NCI-H774 (cell line): ENCODE data around the gene CNTD1.
"Not testable (repeated sequence)": the region's sequence is repeated elsewhere in the genome, so short reads cannot be mapped to it uniquely, and the experiment has no call there.

Experiments used
- DNase-seq: peaks from one replicate; lab custom pipeline; 2025; lab: John Stamatoyannopoulos, UW

The CNTD1 gene

DNA sequence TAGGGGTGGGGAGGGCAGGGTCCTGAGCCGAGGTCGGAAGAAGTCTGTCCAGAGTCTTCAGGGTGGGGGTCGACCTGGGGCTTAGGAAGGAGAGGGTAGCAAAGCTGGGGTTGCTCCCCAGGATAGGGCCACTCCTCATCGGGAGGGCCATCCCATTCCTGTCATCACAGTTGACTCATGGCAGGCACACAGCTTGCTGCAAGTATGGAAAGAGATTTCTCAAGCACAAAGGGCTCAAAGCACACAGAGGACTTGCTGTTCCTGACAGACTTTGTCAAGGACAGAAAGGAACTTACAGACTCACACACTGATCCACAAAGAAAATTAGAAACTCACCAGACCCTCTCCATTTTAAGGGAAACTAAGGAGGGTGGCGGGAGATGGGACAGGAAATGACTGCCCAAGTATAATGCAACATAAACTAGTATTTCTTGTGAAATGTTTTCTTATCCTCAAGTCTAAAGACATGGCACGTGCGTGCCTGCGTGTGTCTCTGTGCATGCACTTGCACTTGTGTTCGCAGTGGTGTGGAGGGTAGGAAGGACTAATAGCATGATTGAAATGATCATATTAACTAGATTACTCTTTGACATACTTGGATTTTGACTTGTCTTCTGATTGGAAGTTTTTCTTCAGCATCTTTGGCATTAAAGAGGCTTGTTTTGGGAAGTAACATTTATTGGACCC is 48.1 kb downstream of the CNTD1 start:
- no peak for DNase-seq

DNA sequence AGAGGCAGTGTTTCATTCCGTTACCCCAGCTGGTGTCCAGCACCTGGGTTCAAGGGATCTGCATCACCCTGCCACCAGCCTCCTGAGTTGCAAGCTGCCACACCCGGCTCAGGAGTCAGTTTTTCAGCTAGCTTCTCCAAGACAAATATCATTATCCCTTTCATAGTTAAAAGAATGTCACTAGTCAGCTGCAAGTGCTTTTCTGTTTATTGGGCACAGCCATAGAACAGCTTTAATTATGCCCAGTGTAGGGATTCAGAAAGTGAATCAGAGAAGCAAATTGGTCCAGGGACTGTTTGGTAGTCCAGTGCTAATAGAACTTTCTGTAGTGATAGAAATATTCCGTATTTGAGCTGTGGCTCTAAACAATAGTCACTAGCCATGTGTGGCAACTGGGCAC is 49.4 kb downstream of the CNTD1 start:
- peak; percentile 31 for DNase-seq

DNA sequence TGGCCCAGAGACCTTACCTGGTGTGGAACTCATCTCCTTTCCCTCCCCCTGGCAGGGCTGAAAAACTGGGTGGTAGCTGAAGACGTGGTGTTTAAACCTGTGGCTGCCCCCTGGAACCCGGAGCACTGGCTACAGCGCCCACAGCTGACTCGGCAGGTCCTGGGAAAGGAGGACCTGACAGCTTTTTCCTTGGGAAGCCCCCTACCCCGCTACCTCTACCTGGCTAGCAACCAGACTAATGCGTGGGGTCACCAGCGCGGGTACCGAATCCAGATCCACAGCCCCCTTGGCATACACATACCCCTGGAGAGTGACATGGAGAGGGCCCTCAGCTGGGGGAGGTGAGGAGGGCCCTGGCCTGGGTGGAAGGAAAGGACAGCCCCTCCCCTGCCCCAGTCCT is 50.4 kb downstream of the CNTD1 start:
- DNase-seq: no peak

DNA sequence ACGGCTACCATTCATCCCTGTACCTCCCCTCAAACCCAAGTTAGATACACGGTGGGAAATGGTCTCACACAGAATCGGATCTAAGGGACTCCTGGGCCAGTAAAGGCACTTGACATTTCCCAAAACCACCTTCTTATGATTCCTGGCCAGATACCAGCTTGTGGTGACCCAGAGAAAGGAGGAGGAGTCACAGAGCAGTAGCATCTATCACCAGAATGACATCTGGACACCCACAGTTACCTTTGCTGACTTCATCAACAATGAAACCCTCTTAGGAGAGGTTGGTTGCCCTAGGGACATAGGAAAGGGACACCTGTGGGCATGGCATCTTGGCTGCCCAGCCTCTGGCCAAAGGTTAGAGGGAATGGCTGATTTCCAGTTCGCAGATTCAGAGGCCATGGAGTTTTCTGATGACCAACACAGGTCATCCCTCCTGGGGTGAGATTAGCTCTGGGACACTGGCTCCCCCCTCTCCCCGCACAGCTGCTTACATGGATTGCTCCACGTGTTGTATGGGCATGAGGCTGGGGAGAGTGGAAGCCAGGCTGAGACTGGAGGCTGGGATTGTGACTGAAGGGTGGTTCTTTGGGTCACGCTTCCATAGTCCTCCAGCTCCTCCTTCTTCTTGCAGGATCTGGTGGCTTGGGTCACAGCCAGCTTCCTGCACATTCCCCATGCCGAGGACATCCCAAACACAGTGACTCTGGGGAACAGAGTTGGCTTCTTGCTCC is 51.0 kb downstream of the CNTD1 start:
- no peak for DNase-seq

DNA sequence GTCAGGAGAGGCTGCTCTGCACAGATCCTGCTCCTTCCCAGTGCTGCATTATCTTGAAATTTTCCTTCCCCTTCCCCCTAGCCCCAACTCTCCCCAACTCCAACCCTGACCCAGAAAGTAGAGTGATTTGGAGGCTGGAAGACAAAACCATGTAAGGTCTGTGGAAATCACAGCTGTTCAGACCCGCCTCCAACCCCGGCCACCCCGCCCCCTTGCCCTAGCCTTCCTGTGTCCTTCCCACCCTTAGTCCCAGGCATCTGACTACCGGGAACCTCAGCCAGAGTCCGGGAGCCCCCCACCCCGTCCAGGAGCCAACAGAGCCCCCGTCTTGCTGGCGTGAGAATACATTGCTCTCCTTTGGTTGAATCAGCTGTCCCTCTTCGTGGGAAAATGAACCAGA is 52.3 kb downstream of the CNTD1 start, which contains the start of gene AOC3:
Gene AOC3 (plus strand): TSS at position 246 of the 400 bp plus-strand sequence. CDS start 145 bp downstream, at position 391.
- no peak for DNase-seq

DNA sequence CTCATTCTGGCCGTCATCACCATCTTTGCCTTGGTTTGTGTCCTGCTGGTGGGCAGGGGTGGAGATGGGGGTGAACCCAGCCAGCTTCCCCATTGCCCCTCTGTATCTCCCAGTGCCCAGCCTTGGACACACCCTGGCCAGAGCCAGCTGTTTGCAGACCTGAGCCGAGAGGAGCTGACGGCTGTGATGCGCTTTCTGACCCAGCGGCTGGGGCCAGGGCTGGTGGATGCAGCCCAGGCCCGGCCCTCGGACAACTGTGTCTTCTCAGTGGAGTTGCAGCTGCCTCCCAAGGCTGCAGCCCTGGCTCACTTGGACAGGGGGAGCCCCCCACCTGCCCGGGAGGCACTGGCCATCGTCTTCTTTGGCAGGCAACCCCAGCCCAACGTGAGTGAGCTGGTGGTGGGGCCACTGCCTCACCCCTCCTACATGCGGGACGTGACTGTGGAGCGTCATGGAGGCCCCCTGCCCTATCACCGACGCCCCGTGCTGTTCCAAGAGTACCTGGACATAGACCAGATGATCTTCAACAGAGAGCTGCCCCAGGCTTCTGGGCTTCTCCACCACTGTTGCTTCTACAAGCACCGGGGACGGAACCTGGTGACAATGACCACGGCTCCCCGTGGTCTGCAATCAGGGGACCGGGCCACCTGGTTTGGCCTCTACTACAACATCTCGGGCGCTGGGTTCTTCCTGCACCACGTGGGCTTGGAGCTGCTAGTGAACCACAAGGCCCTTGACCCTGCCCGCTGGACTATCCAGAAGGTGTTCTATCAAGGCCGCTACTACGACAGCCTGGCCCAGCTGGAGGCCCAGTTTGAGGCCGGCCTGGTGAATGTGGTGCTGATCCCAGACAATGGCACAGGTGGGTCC is 52.9 kb downstream of the CNTD1 start:
- DNase-seq: not testable (repeated sequence)

DNA sequence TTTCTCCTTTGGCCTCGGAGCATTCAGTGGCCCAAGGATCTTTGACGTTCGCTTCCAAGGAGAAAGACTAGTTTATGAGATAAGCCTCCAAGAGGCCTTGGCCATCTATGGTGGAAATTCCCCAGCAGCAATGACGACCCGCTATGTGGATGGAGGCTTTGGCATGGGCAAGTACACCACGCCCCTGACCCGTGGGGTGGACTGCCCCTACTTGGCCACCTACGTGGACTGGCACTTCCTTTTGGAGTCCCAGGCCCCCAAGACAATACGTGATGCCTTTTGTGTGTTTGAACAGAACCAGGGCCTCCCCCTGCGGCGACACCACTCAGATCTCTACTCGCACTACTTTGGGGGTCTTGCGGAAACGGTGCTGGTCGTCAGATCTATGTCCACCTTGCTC is 53.7 kb downstream of the CNTD1 start:
- DNase-seq: no peak

DNA sequence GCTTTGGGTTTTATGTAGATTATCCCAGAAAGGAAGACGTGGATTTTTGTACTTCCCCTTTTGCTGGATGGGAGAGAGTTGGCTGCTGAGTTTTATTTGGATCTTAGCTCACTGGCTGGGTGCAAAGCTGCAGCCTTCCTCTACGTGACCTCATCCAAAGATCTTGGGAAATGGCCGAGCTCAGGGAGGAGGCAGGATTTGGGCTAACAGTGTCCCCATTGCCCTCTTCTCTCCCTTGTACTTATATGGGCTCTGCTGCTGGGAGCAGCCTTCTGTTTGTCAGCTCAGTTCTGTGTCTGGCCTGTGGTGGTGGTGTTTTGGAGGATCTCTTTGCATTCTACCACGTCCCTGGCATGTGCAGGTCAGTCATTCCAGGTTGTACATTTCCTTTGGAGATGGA is 54.3 kb downstream of the CNTD1 start:
- DNase-seq: no peak

DNA sequence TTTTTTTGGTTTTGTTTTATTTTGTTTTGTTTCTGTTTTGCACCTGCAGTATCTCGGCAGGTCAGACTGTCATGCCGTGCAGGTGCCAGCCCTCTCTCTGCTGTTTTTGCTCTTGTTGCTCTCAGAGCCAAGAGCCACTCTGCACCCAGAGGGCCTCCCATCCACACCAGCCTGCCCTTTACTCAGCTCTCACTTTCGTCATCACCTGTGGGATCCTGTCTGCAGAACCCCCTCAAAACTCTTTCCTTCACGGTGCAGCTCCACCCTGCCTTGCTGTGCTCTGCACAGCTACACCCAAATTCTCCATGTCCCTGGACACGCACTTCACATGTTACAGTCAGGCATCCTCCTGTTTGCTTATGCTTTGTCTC is 54.9 kb downstream of the CNTD1 start:
- no peak for DNase-seq

DNA sequence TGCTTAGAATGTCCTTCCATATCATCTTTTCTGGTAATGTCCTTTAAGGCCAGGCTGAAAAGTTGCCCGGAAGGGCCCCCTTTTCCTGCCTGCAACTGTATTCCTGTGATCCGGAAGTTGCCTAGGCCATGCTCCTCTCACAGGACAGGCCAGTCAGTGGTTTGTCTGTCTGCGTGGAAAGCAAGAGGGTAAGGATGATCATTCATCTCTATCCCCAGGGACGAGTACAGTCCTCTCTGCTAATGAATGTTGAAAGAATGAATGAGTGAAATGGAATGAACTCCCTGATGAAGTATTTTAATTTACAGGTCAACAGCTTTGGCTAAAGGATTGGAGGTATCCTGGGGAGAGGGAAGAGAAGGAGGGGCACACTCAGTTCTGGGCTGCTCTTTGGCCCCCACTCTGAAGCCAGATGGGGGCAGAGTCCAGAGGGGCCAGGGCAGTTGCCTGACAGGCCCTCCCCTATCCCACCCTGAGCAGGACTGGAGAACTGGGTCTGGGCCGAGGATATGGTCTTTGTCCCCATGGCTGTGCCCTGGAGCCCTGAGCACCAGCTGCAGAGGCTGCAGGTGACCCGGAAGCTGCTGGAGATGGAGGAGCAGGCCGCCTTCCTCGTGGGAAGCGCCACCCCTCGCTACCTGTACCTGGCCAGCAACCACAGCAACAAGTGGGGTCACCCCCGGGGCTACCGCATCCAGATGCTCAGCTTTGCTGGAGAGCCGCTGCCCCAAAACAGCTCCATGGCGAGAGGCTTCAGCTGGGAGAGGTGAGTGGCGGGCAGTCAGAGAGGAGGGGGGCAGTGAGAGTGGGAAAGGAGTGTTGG is 55.5 kb downstream of the CNTD1 start:
- DNase-seq: no peak

DNA sequence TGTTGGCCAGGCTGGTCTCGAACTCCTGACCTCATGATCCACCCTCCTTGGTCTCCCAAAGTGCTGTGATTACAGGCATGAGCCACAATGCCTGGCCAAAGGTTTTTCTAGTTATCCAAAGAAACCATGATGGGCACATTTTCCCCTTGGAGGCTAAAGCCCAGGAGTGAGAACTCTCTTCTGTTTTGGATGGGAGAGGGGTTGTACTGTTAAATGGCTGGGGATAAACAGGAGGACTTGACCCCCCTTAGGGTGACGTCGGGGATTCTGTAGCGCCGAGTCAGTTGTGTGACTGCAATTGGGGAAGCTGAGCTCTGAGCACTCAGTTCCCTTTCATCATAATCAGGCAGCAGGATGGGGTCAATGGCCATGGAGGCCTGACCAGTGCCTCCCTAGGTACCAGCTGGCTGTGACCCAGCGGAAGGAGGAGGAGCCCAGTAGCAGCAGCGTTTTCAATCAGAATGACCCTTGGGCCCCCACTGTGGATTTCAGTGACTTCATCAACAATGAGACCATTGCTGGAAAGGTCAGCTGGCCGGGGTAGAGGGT is 56.5 kb downstream of the CNTD1 start:
- no peak for DNase-seq

DNA sequence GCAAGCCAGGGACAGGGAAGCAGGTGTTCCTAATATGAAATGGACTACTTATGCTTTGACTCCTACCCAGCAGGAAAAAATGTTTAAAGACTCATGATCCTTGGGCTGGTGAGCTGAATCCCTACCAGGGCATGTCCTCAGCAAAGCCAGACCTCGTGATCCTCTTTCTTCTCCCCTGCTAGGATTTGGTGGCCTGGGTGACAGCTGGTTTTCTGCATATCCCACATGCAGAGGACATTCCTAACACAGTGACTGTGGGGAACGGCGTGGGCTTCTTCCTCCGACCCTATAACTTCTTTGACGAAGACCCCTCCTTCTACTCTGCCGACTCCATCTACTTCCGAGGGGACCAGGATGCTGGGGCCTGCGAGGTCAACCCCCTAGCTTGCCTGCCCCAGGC is 57.4 kb downstream of the CNTD1 start:
- not testable (repeated sequence) for DNase-seq

DNA sequence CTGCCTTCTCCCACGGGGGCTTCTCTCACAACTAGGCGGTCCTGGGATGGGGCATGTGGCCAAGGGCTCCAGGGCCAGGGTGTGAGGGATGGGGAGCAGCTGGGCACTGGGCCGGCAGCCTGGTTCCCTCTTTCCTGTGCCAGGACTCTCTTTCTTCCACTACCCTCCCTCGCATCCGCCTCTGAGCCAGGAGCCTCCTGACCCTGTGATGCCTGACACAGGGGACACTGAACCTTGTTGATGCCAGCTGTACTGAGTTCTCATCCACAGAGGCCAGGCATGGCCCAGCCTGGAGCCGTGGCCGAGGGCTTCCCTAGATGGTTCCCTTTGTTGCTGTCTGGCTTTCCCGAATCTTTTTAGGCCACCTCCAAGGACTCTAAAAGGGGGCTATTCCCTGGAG is 57.9 kb downstream of the CNTD1 start:
- not testable (repeated sequence) for DNase-seq

DNA sequence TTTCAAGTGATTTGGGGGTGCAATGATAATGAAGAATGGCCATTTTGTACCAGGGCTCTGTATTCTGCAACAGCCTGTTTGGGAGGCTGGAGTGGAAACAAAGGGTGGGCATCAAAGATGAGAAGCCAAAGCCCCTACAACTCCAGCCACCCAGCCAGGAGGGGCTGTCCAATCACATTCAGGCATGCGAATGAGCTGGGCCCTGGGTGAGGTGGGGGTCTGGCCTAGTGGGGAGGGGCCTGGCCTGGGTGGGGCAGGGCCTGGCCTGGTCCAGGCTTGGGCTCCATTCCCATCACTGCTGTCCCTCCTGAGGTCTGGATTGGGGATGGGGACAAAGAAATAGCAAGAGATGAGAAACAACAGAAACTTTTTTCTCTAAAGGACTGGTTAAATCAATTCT is 58.7 kb downstream of the CNTD1 start:
- DNase-seq: no peak
